Measurements from ENCODE around the gene FBN2.
"Not testable (repeated sequence)": the region's sequence is repeated elsewhere in the genome, so short reads cannot be mapped to it uniquely, and the experiment has no call there.

FBN2 gene

GRCh38 chr5:128478386-128479368 is 59.4 kb downstream of the FBN2 start:
- DNase-seq (ENCODE audit: low read depth in 2 of 2), result no peak

DNA sequence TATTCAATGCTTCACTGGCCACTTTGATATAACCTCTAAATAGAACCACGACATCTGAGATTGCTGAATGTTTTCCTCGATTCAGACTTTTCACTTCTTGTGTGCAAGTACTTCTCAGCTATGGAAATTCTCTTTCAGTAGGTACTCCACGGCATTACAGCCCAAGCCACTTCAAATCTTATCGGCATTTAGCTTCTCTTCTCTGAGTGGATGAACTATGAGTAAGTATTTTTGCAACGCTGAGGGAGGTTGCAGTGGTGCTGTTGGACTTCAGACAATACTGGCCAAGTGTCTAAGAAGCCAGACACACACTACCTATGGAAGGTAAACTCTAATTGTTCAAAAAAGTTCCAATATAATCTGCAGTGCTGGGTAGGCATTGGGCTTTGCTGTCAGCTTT is 60.1 kb downstream of the FBN2 start:
- DNase-seq (ENCODE audit: low read depth in 2 of 2), result no peak

- no peak for DNase-seq (ENCODE audit: low read depth in 2 of 2)
Measured at GRCh38 chr5:128475693-128476092, 62.4 kb downstream of the FBN2 start.

DNA sequence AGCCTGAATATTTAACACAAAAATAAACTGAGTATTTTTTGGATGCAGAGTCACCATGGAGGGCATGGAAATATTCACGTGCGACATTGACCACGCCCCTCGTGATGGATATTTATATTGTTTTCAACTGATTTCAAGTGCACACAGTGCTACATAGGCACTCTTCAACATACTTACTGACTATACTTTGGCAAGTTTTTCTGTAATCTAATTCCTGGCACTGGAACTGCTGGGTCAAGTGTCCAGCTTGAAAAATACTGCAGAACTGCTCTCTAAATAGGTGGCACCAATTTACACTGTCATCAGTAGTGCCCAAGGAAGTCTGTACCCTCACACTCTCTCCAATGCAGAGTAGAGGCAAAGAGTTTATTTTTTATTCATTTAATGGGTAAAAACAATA is 65.1 kb downstream of the FBN2 start:
- no peak for DNase-seq (ENCODE audit: low read depth in 2 of 2)

DNA sequence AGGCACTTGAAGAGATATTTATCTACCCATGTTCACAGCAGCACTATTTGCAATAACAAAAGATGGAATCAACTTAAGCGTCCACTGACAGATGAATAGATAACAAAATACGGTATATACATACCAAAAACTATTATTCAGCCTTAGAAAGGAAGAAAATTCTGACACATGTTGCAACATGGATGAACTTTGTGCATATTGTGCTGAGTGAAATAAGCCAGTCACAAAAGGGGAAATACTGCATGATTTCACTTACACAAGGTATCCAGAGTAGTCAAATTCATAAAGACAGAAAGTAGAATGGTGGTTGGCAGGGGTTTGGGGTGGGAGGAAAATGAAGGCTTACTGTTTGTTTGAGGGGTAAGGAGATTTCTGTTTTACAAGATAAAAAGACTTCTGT is 66.0 kb downstream of the FBN2 start:
- no peak for DNase-seq (ENCODE audit: low read depth in 2 of 2)

DNA sequence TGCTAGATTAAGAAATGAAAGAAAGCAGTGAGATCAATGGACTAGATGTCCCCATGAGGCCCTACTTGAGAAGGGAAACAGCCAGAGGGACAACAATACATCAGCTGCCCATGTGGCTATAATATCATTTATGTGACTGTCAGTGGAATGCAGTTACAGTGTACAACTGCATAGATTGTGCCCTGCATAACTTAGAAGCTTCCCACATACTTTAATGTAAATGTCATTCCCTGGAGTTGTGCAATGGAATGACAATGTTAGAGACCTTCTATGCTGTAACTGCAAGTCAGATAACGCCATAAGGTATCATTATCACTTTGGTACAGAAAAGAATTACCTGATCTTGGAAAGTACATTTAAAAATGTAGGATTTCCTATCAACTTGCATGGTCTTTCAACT is 67.4 kb downstream of the FBN2 start:
- DNase-seq (ENCODE audit: low read depth in 2 of 2), result no peak

DNA sequence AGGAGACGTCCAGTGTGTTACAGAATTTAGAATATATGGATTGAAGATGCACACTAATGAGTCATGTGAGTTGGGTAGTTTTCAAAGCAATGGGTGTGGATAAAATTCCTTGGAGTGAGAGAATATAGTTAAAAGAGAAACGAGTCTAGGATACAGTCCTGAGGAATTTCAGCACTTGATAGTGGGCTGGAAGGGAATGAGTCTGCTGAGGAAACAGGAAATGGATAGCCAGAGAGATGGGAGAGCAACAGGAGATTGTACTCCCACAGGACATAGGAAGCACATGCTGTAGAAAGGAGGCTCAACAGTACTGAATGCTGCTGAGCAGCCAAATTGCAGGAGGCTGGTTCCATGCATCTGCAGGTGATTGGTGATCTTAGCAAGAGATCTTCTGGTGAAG is 68.1 kb downstream of the FBN2 start:
- no peak for DNase-seq (ENCODE audit: low read depth in 2 of 2)

- no peak for DNase-seq (ENCODE audit: low read depth in 2 of 2)
Measured at GRCh38 chr5:128466980-128467379, 71.1 kb downstream of the FBN2 start.

DNA sequence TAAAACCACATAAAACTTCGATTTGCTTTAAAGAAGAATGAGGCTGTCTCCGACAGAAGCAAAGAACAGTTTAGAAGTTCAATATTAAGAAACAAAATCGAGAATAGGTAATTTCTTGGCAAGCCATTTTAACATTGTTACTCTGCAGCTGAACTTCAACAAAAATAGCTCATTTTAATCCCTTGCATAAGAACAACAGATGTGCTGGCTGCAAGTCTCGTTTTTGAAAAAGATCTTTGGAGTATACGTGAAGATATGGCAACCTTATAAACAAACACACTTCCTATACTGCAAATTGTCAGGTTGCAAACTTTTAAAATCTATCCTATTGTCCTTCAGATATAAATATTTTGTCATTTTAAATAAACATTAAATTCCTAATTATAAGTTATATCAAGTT is 71.5 kb downstream of the FBN2 start:
- DNase-seq (ENCODE audit: low read depth in 2 of 2), result no peak

GRCh38 chr5:128464596-128464995 is 73.4 kb downstream of the FBN2 start:
- DNase-seq (ENCODE audit: low read depth in 2 of 2), result no peak

DNA sequence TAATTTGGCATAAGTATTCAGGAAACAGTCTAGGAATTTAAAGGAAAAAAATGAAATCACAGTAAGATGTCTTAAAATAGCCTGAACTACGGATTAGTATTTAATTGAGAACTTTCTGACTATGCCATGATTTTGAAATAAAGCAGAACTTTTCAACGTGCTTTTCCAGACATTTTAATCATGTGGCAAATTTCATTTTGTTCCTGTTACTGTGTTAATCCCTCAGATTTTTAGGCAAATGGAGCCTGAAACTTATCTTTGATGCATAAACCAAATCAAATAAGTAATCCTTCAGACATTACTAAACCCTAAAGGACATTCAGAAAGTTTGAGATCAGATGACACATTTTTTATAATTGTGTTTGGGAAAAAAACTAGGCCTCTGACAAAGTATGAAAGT is 75.7 kb downstream of the FBN2 start:
- DNase-seq (ENCODE audit: low read depth in 2 of 2), result no peak

- DNase-seq (ENCODE audit: low read depth in 2 of 2), result not testable (repeated sequence)
Measured at GRCh38 chr5:128457147-128457915, 80.7 kb downstream of the FBN2 start.

DNA sequence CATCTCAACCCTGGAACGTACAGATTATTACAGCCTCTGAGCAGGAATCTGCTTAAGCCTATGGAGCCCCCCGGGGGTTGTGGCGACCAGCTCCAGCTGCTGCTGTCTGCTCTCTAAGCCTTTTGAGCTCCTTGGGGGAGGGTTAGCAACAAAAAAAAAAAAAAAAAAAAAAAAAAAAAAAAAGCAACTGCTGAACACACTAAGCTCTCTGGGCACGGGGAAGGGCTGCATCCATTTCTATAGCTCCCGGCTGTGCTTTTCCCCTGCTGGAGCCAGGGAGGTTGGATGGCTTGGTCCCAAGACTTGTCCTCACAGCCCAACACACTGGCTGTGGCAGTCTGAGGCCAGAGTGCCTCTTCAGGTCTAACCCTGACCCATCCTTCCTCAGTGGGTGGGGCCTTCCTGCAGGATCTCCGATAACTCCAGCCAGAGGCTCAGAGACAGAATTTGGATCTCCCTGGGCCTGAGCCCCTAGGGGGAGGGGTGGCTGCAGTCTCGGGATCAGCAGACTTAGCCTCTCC is 82.1 kb downstream of the FBN2 start:
- no peak for DNase-seq (ENCODE audit: low read depth in 2 of 2)

GRCh38 chr5:128453121-128453520 is 84.9 kb downstream of the FBN2 start:
- no peak for DNase-seq (ENCODE audit: low read depth in 2 of 2)

DNA sequence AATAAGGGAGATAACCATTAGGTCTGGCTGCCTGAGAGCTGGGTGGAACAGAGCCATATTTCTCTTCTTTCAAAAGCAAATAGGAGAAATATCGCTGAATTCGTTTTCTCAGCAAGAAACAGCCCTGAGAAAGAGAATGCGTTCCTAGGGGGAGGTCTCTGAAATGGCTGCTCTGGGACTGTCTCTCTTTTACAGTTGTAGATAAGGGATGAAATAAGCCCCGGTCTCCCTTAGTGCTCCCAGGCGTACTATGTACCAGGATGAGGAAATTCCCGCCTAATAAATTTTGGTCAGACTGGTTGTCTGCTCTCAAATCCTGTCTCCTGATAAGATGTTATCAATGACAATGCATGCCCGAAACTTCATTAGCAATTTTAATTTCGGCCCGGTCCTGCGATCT is 90.8 kb downstream of the FBN2 start:
- not testable (repeated sequence) for DNase-seq (ENCODE audit: low read depth in 2 of 2)

DNA sequence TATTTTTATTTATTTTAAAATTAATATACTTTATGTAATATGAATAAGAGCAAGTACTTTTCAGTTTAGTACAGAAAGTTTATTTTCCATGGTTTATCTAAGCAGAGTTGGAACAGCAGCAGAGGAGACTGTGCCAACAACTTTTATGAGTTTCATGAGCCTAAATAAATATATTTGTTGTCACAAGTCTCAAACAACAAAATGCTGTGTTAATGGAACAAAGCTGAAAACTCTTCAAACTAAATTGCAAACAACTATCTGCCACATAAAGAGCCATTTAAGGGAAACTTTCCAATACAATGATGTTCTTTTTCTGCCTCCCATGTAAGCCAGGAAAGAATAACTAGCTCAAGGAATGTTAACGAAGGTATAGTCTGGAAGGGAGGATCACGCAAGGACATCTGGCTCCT is 96.1 kb downstream of the FBN2 start:
- DNase-seq (ENCODE audit: low read depth in 2 of 2), result no peak

GRCh38 chr5:128441165-128441564 is 96.9 kb downstream of the FBN2 start:
- no peak for DNase-seq (ENCODE audit: low read depth in 2 of 2)

DNA sequence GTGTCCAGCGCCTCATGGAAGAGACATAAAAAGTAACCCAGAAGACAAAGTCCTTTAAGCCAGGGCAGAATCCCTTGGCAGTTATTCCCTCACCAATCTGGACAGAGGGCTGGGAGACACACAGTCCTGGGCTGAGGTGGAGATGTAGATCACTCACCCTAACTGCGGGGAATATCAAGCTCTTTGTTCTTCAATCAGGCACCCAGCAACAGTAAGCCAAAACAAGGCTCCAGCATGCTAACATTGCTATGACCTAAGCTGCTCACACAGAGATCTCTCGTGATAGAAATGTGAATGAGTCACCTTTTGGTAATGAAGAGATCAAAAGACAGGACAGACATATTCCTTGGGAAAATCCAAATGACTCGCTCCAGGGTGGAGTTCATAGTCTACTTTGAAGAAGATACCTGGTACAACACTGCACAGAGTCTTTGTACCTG is 101.3 kb downstream of the FBN2 start:
- no peak for DNase-seq (ENCODE audit: low read depth in 2 of 2)

DNA sequence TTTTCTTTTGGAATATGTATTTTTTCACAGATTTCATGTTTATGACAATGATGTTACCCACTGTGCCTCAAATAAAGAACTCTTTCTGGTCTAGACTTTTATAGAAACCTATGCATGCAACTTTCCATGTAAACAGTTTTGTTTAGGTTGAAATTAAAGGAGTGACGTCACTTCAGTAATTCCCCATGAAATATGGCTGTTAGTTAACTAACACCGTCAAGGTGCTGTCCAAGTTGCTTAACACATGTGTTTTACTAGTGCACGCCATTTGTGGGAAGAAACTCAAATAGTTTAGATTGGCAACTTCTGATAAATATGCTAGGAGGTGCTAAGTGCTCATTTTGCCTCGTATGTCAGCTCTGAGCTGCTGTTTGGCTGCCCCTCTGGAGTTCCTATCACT is 102.2 kb downstream of the FBN2 start:
- DNase-seq (ENCODE audit: low read depth in 2 of 2), result no peak

DNA sequence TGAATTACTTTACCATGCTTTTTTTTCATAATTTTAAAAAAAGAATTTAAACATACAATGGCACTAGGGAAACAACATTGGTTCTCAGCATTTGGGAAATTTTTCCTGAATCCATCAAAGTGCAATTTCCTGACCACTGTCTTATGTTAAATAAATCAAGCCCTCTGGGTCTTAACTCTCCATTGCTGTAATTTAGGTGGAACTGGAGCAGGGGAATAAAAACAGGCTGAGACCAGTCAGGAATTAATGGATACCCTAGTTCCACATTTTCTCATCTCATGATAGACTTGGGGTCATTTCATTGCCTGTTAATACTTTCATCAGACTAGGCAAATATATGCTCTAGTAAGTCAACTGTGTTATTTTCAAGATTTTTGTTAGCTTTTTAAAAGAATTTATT is 103.1 kb downstream of the FBN2 start:
- no peak for DNase-seq (ENCODE audit: low read depth in 2 of 2)

GRCh38 chr5:128432913-128433440 is 105.1 kb downstream of the FBN2 start:
- no peak for DNase-seq (ENCODE audit: low read depth in 2 of 2)

- DNase-seq (ENCODE audit: low read depth in 2 of 2), result no peak
Measured at GRCh38 chr5:128427921-128428320, 110.1 kb downstream of the FBN2 start.
